ENCODE measurements around the gene UNC5C. TPM values are rescaled to one million over a fixed set of nuclear protein-coding genes. Genes with fewer than 3 reads are reported as not detected.

The UNC5C gene
- total and polyA plus RNA-seq, 3 donors from 2014 or later, result 6.8 to 22.8 (median 20.5) TPM

DNA sequence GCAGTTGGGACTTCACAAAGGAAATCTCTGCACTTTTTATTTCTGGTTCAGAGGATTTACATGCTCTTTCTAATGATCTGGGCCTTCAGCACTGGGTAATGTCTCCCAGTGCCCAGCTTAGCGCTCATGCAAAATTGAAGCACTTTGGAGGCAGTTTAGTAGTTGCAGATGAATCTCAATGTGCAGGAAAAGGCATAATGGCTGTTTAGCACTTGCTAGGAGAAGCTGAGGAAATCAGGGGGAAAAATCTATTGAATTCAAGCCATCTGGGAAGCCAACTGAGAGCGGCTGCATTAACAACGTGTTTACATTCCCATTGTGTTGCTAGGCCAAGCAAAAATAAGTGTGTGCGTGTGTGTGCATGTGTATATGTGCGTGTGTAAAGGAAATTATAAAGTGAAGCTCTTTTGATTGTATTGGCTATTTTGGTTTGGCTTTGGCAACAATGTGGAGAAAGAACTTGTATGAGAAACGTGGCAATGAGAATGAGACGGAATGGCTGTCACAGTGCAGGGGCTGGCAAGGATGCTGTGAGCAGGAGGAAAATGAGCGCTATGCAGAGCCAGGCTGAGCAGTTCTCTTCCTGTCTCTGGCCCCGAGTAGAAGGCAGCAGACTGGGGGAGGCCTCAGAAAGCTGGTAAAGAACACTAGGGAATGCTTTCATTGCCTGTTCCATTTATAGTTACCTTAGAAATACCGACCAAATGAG, 231.5 kb downstream of the UNC5C start:
- no peaks in the 10 kb centered on the region for H3K27me3 ChIP-seq
- TF ChIP-seq POLR2A (IDR thresholded peaks at IDR 0.05), result no peak
- TF ChIP-seq, protein P1, sequence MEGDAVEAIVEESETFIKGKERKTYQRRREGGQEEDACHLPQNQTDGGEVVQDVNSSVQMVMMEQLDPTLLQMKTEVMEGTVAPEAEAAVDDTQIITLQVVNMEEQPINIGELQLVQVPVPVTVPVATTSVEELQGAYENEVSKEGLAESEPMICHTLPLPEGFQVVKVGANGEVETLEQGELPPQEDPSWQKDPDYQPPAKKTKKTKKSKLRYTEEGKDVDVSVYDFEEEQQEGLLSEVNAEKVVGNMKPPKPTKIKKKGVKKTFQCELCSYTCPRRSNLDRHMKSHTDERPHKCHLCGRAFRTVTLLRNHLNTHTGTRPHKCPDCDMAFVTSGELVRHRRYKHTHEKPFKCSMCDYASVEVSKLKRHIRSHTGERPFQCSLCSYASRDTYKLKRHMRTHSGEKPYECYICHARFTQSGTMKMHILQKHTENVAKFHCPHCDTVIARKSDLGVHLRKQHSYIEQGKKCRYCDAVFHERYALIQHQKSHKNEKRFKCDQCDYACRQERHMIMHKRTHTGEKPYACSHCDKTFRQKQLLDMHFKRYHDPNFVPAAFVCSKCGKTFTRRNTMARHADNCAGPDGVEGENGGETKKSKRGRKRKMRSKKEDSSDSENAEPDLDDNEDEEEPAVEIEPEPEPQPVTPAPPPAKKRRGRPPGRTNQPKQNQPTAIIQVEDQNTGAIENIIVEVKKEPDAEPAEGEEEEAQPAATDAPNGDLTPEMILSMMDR (IDR thresholded peaks at IDR 0.05), result no peak
- DNase-seq, result no peak
- no peak overlapping the region for H3K4me3 ChIP-seq
- no peaks in the 10 kb centered on the region for H3K9me3 ChIP-seq
- no peak overlapping the region for H3K27ac ChIP-seq
- no peaks in the 10 kb centered on the region for H3K4me1 ChIP-seq
- WGBS, 2 donors, result 74 to 77% methylated on average over 10 of the region's 10 CpGs
- intact Hi-C loops (cut with DNase I; ENCODE audit: low total_unique reads), result no loop called here
- H3K36me3 ChIP-seq (ENCODE audit: low read depth, missing control alignments), result no peaks in the 10 kb centered on the region

DNA sequence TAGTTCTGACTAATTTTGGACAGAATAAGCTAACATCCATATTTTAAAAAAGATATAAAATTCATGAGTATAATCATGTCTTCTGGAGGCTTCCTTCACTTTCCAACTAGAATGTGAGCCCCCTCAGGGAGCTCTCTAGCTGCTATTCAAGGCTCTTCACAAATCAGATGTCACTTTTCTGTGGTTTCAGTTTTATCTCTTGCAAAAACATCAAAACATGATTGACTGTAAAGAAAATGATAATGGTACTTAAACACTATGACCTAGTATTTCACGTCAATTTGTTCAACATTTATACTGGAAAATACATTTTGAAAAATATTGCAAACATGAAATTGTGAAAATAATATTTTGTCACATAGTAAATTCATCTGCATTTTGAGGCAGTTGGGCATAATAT, 234.2 kb downstream of the UNC5C start:
- H3K4me3 ChIP-seq, result no peak overlapping the region
- TF ChIP-seq POLR2A (IDR thresholded peaks at IDR 0.05), result no peak
- TF ChIP-seq, protein P1 (IDR thresholded peaks at IDR 0.05), result no peak

DNA sequence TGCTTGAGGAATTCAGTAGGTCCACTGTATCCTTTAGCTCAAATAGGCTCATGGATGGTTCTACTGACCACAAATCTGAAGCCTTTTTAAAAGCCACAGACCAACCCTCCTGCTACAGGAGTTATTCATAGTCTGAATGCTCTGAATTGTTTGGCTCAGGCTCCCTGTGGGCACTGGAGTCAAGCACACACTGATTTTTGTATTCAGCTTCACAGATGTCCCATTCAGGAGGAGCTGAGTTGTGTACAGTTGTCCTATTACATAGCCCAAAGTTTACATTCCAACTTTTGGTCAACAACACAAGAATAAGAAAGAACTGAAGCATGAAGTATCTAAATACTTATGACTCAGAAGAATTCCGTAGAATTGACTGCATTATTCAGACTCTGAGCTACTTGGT, 243.9 kb downstream of the UNC5C start:
- Histone ChIP-seq H3K27ac (no peak overlapping the region), H3K4me1 (no peaks in the 10 kb centered on the region), H3K9me3 (no peaks in the 10 kb centered on the region), H3K4me3 (no peak overlapping the region), H3K27me3 (no peaks in the 10 kb centered on the region), H3K36me3 (ENCODE audit: low read depth, missing control alignments) (no peaks in the 10 kb centered on the region)
- no peak for DNase-seq
- WGBS, 2 donors, result 93 to 95% methylated on average over 1 of the region's 1 CpG
- no peak for TF ChIP-seq POLR2A (IDR thresholded peaks at IDR 0.05)
- TF ChIP-seq, protein P1 (IDR thresholded peaks at IDR 0.05), result no peak
- intact Hi-C loops (cut with DNase I; ENCODE audit: low total_unique reads), result no loop called here

More for the DNA sequence above, 234.2 kb downstream of the UNC5C start:
- 97 to 98% methylated on average over 1 of the region's 1 CpG for WGBS, 2 donors
- H3K27ac ChIP-seq, result no peak overlapping the region
- no peaks in the 10 kb centered on the region for H3K9me3 ChIP-seq
- intact Hi-C loops (cut with DNase I; ENCODE audit: low total_unique reads), result no loop called here
- H3K27me3 ChIP-seq, result no peaks in the 10 kb centered on the region
- no peak for DNase-seq
- H3K4me1 ChIP-seq, result no peaks in the 10 kb centered on the region
- no peaks in the 10 kb centered on the region for H3K36me3 ChIP-seq (ENCODE audit: low read depth, missing control alignments)

GRCh38 chr4:95300304-95300703, 248.5 kb downstream of the UNC5C start:
- Histone ChIP-seq H3K4me3 (no peak overlapping the region), H3K36me3 (ENCODE audit: low read depth, missing control alignments) (no peaks in the 10 kb centered on the region), H3K27ac (no peak overlapping the region), H3K9me3 (no peaks in the 10 kb centered on the region), H3K27me3 (no peaks in the 10 kb centered on the region), H3K4me1 (no peaks in the 10 kb centered on the region)
- 31 to 41% methylated on average over 1 of the region's 1 CpG for WGBS, 2 donors
- no peak for TF ChIP-seq POLR2A (IDR thresholded peaks at IDR 0.05)
- TF ChIP-seq, protein P1 (IDR thresholded peaks at IDR 0.05), result no peak
- intact Hi-C loops (cut with DNase I; ENCODE audit: low total_unique reads), result no loop called here
- DNase-seq, result no peak

DNA sequence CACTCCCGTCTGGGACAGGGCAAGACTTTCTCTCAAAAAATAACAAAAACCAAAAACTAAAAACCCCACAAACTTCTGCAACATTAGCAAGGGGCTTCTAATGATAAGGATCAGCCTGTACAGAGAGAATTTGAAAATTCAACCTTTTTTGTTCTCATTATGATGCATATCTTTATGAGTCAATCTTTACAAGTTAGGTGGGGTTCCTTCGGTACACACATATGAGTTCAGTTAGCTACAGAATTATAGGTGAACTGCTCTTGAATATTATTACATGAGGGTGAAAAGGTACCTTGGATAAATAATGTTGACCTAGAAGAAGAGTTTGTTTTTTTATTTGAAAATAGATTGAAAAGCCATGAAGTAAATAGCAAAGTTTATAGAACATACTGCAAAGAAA, 252.7 kb downstream of the UNC5C start:
- Histone ChIP-seq H3K4me3 (no peak overlapping the region), H3K27ac (no peak overlapping the region), H3K4me1 (no peaks in the 10 kb centered on the region), H3K9me3 (no peaks in the 10 kb centered on the region), H3K27me3 (no peaks in the 10 kb centered on the region), H3K36me3 (ENCODE audit: low read depth, missing control alignments) (no peaks in the 10 kb centered on the region)
- 92 to 96% methylated on average over 2 of the region's 2 CpGs for WGBS, 2 donors
- TF ChIP-seq, protein P1 (IDR thresholded peaks at IDR 0.05), result no peak
- no peak for TF ChIP-seq POLR2A (IDR thresholded peaks at IDR 0.05)
- intact Hi-C loops (cut with DNase I; ENCODE audit: low total_unique reads), result no loop called here
- DNase-seq, result no peak
